SJSA1 (cell line): ENCODE data around the gene FRMD4A. TPM values are rescaled to one million over a fixed set of nuclear protein-coding genes. Genes with fewer than 3 reads are reported as not detected.

Experiments used
- DNase-seq, 2 experiments: peaks; one replicate each; pipeline ENCODE4 v3.0.0-alpha.2; 2015 to 2020; ENCODE audit warnings: low spot score in 2 of 2, low read depth in 1 of 2
- H3K27ac ChIP-seq: fragments of 250-450 bp; sonication (Bioruptor Pico); 2 replicates; pipeline ENCODE4 v1.5.1; 2020; ENCODE audit warnings: mild to moderate bottlenecking, moderate library complexity
- H3K27me3 ChIP-seq: fragments of 250-450 bp; sonication (Bioruptor Pico); replicated peaks from 2 replicates; pipeline ENCODE4 v1.5.1; 2020; ENCODE audit warnings: mild to moderate bottlenecking, moderate library complexity
- H3K36me3 ChIP-seq: fragments of 250-450 bp; sonication (Bioruptor Pico); 2 replicates; pipeline ENCODE4 v1.5.1; 2020; ENCODE audit warnings: mild to moderate bottlenecking
- H3K4me1 ChIP-seq: fragments of 250-450 bp; sonication (Bioruptor Pico); replicated peaks from 2 replicates; pipeline ENCODE4 v1.6.1; 2021; ENCODE audit warnings: mild to moderate bottlenecking
- H3K4me3 ChIP-seq: fragments of 250-450 bp; sonication (Bioruptor Pico); 2 replicates; pipeline ENCODE4 v1.5.1; 2020; ENCODE audit warnings: mild to moderate bottlenecking
- H3K9me3 ChIP-seq: fragments of 250-450 bp; sonication (Bioruptor Pico); replicated peaks from 2 replicates; pipeline ENCODE4 v1.5.1; 2020; ENCODE audit warnings: mild to moderate bottlenecking
- total RNA-seq: library from RNA; depleted of rRNA; stranded (reverse); fragments of >200 nt; shearing (Covaris generic); gene quantifications from 2 replicates; pipeline ENCODE4 v1.2.3, GENCODE V29; 2014

Gene FRMD4A
- total RNA-seq, 1 experiment from 2014 or later, result 6.2 TPM

DNA sequence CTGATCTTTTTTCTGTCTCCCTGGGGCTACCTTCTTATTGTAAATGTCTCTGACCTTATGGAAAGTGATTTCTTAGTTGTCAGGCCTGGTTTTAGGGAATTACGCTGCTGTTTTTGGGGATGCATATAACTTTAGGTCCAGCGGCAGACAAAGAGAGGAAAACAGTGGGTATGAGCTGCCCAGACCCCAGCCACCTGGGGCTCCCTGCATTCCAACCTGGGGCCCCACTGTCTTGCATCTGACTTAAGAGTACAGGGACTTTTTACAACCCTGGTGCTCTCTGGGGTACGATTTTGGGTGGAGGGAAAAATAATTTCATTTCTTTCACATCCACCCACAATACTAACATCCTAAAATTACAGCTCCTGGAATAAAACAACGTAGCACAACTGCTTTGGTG, 624.5 kb downstream of the FRMD4A start:
- no peaks in the 10 kb centered on the region for H3K9me3 ChIP-seq
- H3K27ac ChIP-seq, result no peak overlapping the region
- peak overlapping the region; percentile 44 for H3K4me3 ChIP-seq
- peaks cover 3% of the 10 kb centered on the region; the same call in 1 of the 2 replicates for H3K36me3 ChIP-seq
- H3K27me3 ChIP-seq, result no peaks in the 10 kb centered on the region
- peaks cover 39% of the 10 kb centered on the region for H3K4me1 ChIP-seq
- DNase-seq, result no peak

DNA sequence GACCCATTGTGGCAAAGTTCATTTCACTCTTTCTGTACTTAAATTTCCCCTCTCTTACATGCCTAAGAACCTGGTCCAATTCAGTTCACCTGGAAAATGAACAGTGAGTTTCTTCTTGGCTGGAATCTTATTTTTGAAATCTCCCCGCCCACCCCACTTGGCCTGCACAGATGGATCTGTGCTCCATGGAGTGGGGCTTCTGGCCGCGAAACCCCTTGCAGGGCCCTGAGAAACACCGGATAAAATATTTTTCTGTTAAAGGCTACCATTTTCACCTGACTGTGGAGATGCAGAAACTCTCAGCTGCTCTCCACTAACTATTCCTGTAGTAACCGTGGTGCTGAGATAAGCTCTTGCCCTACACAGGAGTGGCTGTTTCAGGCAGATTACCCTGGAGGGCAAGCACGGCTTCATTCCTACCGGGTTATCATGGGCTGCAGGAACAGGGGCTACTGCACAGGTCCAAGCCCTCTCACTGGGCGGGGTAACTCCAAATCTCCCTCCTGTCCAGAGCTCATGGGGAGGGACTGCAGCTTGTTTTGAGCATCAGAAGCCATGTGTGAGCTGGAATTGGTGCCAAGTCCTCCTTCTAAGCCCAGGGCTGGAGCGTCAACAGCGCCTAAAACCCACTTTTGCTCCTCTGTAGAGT, 625.1 kb downstream of the FRMD4A start:
- Histone ChIP-seq H3K4me3 (no peak overlapping the region), H3K27me3 (no peaks in the 10 kb centered on the region), H3K36me3 (peaks cover 6% of the 10 kb centered on the region; the same call in 1 of the 2 replicates), H3K27ac (no peak overlapping the region), H3K9me3 (no peaks in the 10 kb centered on the region), H3K4me1 (peaks cover 34% of the 10 kb centered on the region)
- DNase-seq, result no peak

DNA sequence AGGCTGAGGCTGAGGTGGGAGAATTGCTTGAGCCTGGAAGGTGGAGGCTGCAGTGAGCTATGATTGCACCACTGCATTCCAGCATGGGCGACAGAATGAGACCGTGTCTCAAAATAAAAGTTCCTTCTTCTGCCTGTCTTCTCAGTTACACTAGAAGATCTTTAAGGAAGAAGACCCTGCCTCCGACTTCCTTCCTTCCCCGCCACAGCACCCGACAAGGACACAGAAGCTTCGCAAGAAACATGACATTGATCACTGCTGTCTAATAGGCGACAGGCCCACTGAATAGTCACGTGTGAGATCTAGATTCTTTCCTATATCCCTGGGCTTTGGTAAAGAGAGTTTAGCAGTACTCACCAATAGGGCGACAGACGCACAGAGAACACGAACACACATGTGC, 625.8 kb downstream of the FRMD4A start:
- Histone ChIP-seq H3K36me3 (peaks cover 6% of the 10 kb centered on the region; the same call in 1 of the 2 replicates), H3K4me1 (peaks cover 27% of the 10 kb centered on the region), H3K4me3 (no peak overlapping the region)

DNA sequence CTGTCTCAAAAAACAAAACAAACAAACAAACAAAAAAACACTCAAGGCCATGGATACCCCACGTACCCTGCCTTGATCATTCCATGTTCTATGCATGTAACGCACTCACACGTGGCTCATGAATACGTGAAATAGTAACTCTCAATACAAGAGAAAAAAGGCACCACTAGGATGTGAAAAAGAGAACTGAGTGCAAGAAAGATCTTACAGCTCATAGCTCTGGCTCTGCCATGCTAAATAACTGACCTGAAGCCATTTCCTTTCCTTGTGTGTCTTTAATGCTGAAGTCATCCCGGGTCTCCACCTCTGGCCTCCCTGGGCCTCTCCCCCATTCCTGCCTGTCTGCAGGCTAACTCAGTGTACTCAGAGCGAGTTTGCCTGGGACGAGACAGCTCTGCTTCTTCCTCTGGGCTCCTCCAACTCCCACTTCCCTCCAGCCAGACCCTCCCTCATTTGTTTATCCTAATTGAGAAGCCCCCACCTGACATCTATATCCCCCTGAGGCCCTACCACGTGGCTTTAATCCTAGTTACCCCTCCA, 626.7 kb downstream of the FRMD4A start:
- no peak overlapping the region for H3K4me3 ChIP-seq
- H3K27me3 ChIP-seq, result no peaks in the 10 kb centered on the region
- H3K36me3 ChIP-seq, result peaks cover 6% of the 10 kb centered on the region; the same call in 1 of the 2 replicates
- H3K4me1 ChIP-seq, result peaks cover 25% of the 10 kb centered on the region
- H3K9me3 ChIP-seq, result no peaks in the 10 kb centered on the region
- no peak overlapping the region for H3K27ac ChIP-seq
- DNase-seq, result no peak

More for the DNA sequence above, 625.8 kb downstream of the FRMD4A start:
- DNase-seq, result no peak
- no peak overlapping the region for H3K27ac ChIP-seq
- no peaks in the 10 kb centered on the region for H3K27me3 ChIP-seq
- no peaks in the 10 kb centered on the region for H3K9me3 ChIP-seq

DNA sequence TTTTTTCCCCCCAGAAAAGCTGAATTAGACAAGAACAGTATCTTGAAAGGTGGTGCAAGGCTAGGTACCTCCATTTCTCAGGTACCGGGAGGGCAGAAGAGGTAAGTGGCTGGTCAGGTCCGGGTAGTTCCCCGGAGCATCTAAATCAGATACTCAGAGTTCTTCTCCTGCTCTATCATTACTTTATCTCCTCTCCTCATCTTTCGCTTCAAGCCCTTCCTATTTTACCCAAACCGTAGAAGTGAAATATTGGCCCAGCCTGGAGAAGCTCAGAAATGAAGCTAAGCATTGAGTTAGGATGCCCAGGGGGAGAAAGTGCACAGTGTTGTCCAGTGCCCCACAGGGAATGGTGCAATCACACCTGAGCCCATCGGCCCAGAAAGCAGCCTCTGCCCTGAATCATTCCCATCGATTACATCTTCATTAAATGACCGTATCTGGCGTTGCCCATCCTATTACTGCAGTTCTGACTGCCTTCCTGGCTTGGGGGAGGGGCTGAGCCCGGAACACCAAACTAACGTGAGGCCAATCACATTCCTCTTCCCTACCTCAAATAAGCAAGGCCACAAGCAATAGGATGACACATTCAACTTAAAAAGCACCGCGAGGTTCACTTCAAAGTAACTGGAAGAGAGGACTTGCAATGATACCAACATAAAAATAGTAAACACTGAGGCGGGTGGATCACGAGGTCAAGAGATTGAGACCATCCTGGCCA, 627.5 kb downstream of the FRMD4A start:
- Histone ChIP-seq H3K9me3 (no peaks in the 10 kb centered on the region), H3K27ac (no peak overlapping the region), H3K36me3 (peaks cover 6% of the 10 kb centered on the region; the same call in 1 of the 2 replicates), H3K27me3 (no peaks in the 10 kb centered on the region), H3K4me3 (no peak overlapping the region), H3K4me1 (peaks cover 17% of the 10 kb centered on the region)
- DNase-seq, result no peak

DNA sequence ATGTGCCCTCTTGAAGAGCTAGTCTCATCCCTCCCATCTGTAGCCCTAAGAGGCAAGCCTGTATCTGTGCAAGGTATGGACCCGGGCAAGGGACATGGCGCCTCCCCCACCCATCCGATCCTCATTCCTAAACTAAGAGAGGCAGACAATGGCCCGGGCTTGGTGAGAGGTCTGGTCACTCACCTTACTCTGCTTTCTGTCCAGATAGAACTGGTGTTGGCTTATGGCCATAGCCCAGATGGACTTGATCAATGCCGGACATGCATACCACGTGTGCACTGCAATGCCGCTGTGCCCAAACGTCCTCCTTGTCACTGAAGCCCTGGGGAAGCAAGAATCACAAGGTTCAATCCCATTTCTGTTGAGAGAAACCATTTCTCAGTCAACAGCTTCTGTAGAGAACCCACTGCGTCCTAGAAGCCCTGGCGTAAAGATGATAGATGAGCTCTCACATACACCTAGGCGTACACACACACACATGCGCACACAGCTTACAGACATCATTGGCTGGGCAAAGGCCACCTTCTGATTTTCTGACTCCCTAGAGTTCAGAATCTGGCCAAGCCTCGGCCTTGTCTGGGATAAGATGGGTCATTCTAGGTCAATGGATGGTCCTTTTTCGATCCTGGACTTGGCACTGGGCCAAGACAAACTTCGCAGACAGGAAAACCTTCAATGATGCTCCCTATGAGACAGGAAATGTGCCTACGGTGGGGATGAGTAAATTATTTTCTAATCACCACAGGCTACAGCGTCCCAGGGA, 629.4 kb downstream of the FRMD4A start:
- Histone ChIP-seq H3K4me3 (no peak overlapping the region), H3K36me3 (peaks cover 6% of the 10 kb centered on the region; the same call in 1 of the 2 replicates), H3K27me3 (no peaks in the 10 kb centered on the region), H3K9me3 (no peaks in the 10 kb centered on the region), H3K27ac (no peak overlapping the region), H3K4me1 (peaks cover 7% of the 10 kb centered on the region; the same call in 1 of the 2 replicates)
- DNase-seq, result no peak

DNA sequence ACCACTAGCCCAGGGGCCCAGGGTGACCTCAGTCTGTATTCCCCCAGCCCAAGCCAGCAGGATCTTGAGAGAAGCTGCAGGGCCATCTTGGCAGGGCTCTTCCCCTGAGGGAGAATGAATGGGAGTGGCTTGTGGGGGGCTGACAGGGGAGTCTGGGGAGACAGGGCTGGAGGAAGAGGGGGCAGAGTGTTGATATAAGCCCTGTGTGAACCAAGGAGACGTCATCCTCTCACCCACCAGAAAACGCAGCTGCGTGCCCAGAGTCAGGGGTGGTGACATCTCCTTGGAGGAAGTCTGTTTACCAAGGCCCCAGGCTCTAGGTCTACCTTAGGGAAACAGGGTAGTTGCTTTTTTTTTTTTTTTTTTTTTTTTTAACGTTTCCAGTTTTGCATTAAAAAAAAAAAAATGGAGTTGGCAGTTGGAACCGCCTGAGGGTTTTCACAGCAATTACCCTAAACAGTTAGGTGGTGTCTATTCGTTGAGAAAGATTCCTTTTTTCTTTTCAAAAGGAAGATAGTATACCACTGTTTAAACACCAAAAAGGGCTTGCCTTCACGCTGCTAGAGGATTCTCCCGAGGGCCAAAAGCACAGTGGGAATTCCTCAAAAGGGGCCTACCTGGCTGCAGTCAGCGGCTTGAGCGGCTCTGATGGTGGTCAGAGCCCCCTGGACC, 630.1 kb downstream of the FRMD4A start:
- H3K4me1 ChIP-seq, result no peaks in the 10 kb centered on the region

DNA sequence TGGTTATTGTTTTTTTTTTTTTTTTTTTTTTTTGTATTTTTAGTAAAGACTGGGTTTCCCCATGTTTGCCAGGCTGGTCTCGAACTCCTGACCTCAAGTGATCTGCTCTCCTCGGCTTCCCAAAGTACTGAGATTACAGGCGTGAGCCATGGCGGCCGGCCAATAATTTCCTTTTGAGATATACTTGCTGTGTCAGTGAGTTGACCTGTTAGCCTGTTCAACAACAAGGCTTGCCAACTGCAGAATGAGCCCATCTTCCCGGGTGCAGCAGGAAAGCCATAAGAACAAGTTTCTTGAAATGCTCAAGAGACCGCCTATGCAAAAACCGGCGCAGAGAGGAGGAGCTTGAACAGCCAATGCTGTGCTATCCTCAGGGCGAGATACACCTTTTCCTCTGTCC, 631.5 kb downstream of the FRMD4A start:
- no peak for DNase-seq
- no peak overlapping the region for H3K4me3 ChIP-seq
- no peak overlapping the region for H3K27ac ChIP-seq
- no peaks in the 10 kb centered on the region for H3K4me1 ChIP-seq
- peaks cover 10% of the 10 kb centered on the region; the same call in 1 of the 2 replicates for H3K36me3 ChIP-seq
- H3K27me3 ChIP-seq, result no peaks in the 10 kb centered on the region
- H3K9me3 ChIP-seq, result no peaks in the 10 kb centered on the region

More for the DNA sequence above, 630.1 kb downstream of the FRMD4A start:
- DNase-seq, result no peak
- no peak overlapping the region for H3K27ac ChIP-seq
- no peaks in the 10 kb centered on the region for H3K9me3 ChIP-seq
- H3K27me3 ChIP-seq, result no peaks in the 10 kb centered on the region
- peaks cover 6% of the 10 kb centered on the region; the same call in 1 of the 2 replicates for H3K36me3 ChIP-seq
- H3K4me3 ChIP-seq, result no peak overlapping the region

DNA sequence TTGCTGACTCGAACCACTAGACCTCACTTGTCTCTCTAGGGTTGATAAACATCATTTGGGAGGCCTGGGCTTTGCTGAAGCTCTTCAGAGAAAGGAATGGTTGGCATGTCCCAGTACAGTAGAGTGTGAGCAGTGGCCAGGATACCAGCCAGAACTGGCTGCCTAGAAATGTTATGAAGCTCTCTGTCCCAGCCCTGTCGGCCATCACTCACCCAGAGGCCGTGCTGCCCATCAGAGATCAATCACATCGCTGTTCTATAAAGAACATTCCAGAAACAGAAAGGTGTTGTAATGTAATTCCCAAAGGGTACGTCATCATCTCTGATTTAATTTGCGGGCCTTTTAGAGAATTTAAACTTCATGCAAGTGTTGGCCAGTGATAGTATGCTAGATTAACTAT, 632.5 kb downstream of the FRMD4A start:
- no peaks in the 10 kb centered on the region for H3K27me3 ChIP-seq
- H3K9me3 ChIP-seq, result no peaks in the 10 kb centered on the region
- H3K36me3 ChIP-seq, result peaks cover 16% of the 10 kb centered on the region; the same call in 1 of the 2 replicates
- no peaks in the 10 kb centered on the region for H3K4me1 ChIP-seq
- DNase-seq, result no peak
- no peak overlapping the region for H3K27ac ChIP-seq
- no peak overlapping the region for H3K4me3 ChIP-seq

DNA sequence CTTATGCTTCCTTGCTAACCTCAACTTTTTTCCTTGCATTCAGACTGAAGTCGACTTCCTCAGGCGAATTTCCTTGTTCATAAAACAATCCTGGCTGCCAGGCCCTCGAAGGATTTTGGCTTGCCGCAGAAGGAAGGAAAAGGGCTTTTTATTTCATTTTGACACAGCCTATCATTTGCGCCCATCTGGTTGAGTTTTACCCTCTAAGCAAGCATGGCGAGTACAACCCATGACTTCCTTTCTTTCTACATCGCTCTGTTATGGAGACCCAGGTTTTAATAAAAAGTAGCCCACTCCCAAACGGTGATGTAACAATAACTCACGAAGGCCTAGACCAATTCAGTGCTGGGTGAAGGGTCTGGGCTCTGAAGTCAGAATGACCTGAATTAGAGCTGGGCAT, 634.7 kb downstream of the FRMD4A start:
- Histone ChIP-seq H3K4me1 (no peaks in the 10 kb centered on the region), H3K36me3 (peaks cover 13% of the 10 kb centered on the region; the same call in 1 of the 2 replicates), H3K4me3 (no peak overlapping the region), H3K27me3 (no peaks in the 10 kb centered on the region), H3K27ac (no peak overlapping the region), H3K9me3 (no peaks in the 10 kb centered on the region)
- DNase-seq, result no peak

DNA sequence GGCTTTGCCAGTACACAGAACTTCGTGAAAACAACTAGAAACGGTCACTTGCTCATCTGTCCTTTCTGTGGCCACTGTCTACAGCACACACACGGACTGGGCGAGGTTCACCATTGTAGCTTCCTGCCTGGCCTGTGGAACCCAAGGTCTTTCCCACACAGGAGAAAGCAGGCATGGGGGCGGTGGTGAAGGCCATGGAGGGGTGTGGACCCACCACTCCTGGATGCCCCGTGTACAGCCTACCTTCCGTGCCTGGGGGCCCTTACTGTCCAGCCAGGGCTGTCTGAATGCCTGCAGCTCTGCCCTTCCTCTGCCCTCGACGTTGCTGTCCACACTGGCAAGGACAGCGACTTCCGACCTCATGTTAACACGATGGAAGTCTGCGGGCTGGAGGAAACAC, 635.1 kb downstream of the FRMD4A start:
- H3K9me3 ChIP-seq, result no peaks in the 10 kb centered on the region
- peaks cover 10% of the 10 kb centered on the region; the same call in 1 of the 2 replicates for H3K36me3 ChIP-seq
- no peak for DNase-seq
- no peak overlapping the region for H3K4me3 ChIP-seq
- H3K27ac ChIP-seq, result no peak overlapping the region
- H3K4me1 ChIP-seq, result no peaks in the 10 kb centered on the region
- H3K27me3 ChIP-seq, result no peaks in the 10 kb centered on the region

DNA sequence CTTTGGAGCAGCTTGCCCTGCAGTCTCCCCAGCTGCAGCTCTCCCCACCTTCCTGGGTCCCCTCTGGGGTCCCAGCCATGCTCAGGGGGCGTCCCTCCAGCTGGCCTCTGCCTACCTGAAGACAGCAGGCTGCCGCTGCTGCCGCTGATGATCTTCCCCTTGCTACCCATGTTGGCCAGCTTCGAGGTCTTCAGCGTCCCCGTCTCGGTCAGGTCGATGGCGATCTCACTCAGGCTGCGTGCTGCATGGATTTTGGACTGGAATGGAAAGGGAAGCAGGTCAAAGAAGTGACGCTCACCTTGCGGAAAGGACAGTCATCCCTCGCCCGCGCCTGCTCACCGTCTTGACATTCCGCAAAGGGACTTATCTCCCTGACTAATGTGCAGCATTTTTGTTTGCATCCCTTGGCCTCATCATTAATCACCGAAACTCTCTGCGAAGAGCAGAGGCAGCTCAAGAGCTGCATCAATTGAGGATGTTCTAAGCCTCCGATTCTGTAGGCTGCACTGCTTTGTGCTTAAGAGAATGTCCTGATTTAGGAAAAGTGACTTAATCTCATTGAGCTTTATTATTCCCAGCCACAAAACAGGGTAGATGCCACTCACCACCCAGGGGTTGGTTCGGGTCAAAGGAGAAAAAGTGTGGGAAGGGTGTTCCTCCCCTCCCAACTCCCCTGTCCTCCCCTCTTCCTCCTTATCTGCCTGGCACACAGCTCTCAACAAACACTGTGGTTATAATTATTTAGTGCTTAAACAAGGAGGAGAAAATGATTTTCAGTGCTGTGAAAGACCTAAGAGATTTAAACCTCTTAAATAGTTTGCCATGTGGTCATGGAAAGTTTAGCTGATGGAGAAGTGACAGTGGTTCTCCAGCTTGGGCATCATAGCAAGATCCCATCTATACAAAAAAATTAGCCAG, 636.7 kb downstream of the FRMD4A start:
- Histone ChIP-seq H3K27ac (no peak overlapping the region), H3K36me3 (peaks cover 10% of the 10 kb centered on the region; the same call in 1 of the 2 replicates), H3K27me3 (no peaks in the 10 kb centered on the region), H3K4me3 (no peak overlapping the region), H3K9me3 (no peaks in the 10 kb centered on the region), H3K4me1 (no peaks in the 10 kb centered on the region)
- no peak for DNase-seq
